HG02885 (cell line): ENCODE results near the gene MED27.

ENCODE experiments used
- ATAC-seq: cut with Tn5 transposase; IDR thresholded peaks from one replicate; pipeline ENCODE4 v1.9.1; 2021; ENCODE audit warnings: mild to moderate bottlenecking; ENCODE audit not compliant: unreplicated experiment, poor library complexity

The MED27 gene

GRCh38 chr9:131826053-131826452 lies 253.6 kb downstream of the MED27 start:
- ATAC-seq = no peak

- no peak for ATAC-seq
Observed at GRCh38 chr9:131824953-131825495, 254.6 kb downstream of the MED27 start.

- no peak for ATAC-seq
Observed at GRCh38 chr9:131824155-131824594, 255.5 kb downstream of the MED27 start.

GRCh38 chr9:131823701-131824146 lies 255.9 kb downstream of the MED27 start:
- no peak for ATAC-seq

GRCh38 chr9:131818089-131818488 lies 261.6 kb downstream of the MED27 start:
- ATAC-seq = no peak

GRCh38 chr9:131817627-131818026 lies 262.0 kb downstream of the MED27 start:
- ATAC-seq = no peak

- no peak for ATAC-seq
Observed at GRCh38 chr9:131817073-131817472, 262.6 kb downstream of the MED27 start.

- ATAC-seq = no peak
Observed at GRCh38 chr9:131815970-131816873, 263.4 kb downstream of the MED27 start.

- no peak for ATAC-seq
Observed at GRCh38 chr9:131814707-131815106, 265.0 kb downstream of the MED27 start.

- no peak for ATAC-seq
Observed at GRCh38 chr9:131813116-131813515, 266.6 kb downstream of the MED27 start.

- ATAC-seq = no peak
Observed at GRCh38 chr9:131812116-131812790, 267.4 kb downstream of the MED27 start.

- ATAC-seq = no peak
Observed at GRCh38 chr9:131811405-131811804, 268.3 kb downstream of the MED27 start.

GRCh38 chr9:131810351-131811170 lies 269.1 kb downstream of the MED27 start:
- no peak for ATAC-seq
